Measurements from ENCODE around the gene SPATA20.
A peak's percentile ranks its signal among the peaks of the same experiment; 100 is the strongest.

SPATA20 gene

GRCh38 chr17:50560185-50560824 lies 13.3 kb downstream of the SPATA20 start, which contains the start of gene CACNA1G:
CACNA1G (plus strand) TSS chr17:50560715; CDS start chr17:50561460, 745 bp downstream.
- peak; percentile 80 for DNase-seq

GRCh38 chr17:50560931-50561745 lies 14.2 kb downstream of the SPATA20 start:
- DNase-seq = no peak

GRCh38 chr17:50561746-50562141 lies 14.8 kb downstream of the SPATA20 start:
- no peak for DNase-seq

- DNase-seq = no peak
Measured at GRCh38 chr17:50562242-50563091, 15.5 kb downstream of the SPATA20 start.

GRCh38 chr17:50563092-50563511 lies 16.1 kb downstream of the SPATA20 start:
- no peak for DNase-seq

GRCh38 chr17:50564916-50565315 lies 17.9 kb downstream of the SPATA20 start:
- DNase-seq = no peak

GRCh38 chr17:50565402-50566350 lies 18.7 kb downstream of the SPATA20 start:
- DNase-seq = peak; percentile 62

- no peak for DNase-seq
Measured at GRCh38 chr17:50566886-50567285, 19.9 kb downstream of the SPATA20 start.

- DNase-seq = no peak
Measured at GRCh38 chr17:50568659-50569058, 21.7 kb downstream of the SPATA20 start.

- DNase-seq = no peak
Measured at GRCh38 chr17:50569592-50569991, 22.6 kb downstream of the SPATA20 start.

GRCh38 chr17:50570032-50570431 lies 23.1 kb downstream of the SPATA20 start:
- no peak for DNase-seq

- DNase-seq = peak; percentile 13
Measured at GRCh38 chr17:50570528-50570927, 23.6 kb downstream of the SPATA20 start.

GRCh38 chr17:50571681-50572080 lies 24.7 kb downstream of the SPATA20 start:
- DNase-seq = no peak

GRCh38 chr17:50572541-50572940 lies 25.6 kb downstream of the SPATA20 start:
- DNase-seq = no peak

GRCh38 chr17:50573866-50574611 lies 27.1 kb downstream of the SPATA20 start:
- no peak for DNase-seq

- DNase-seq = peak; percentile 68
Measured at GRCh38 chr17:50575581-50576210, 28.7 kb downstream of the SPATA20 start.

- no peak for DNase-seq
Measured at GRCh38 chr17:50576864-50577263, 29.9 kb downstream of the SPATA20 start.

GRCh38 chr17:50577451-50577954 lies 30.5 kb downstream of the SPATA20 start:
- DNase-seq = no peak

- no peak for DNase-seq
Measured at GRCh38 chr17:50578173-50578572, 31.2 kb downstream of the SPATA20 start.

- DNase-seq = no peak
Measured at GRCh38 chr17:50579399-50579798, 32.4 kb downstream of the SPATA20 start.

GRCh38 chr17:50580646-50581045 lies 33.7 kb downstream of the SPATA20 start:
- peak; percentile 17 for DNase-seq
